ENCODE measurements around the gene KRTAP4-8.

DNA sequence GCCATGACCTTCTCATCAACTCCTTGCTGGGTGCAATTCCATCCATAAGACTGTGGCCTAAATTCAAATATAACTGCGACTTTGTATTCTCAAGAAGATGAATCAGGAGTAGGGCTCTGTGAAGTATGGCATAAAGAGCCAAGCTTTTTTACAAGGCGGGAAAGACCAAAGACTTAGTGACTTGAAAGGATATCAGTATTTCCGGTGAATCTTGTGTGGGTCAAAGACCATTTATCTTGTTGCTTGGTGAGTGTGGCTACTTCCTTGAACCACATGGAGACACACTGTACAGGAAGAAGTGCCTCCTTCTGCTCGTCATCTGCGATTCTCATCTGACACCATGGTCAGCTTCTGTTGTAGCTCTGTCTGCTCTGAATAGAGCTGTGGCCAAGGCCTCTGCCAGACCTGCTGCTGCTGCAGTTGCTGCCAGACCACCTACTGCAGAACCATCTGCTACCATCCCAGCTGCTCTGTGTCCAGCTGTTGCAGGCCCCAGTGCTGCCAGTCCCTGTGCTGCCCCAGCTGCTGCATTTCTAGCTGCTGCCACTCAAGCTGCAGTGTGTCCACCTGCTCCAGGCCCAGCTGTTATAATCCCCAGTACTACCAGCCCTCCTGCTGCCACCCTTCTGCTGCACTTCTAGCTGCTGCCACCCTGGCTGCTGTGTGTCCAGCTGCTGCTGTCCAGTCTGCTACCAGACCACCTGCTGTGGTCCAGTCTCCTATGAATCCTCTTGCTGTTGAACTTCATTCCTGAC is 26.2 kb downstream of the KRTAP4-8 start:
- TF ChIP-seq, protein P1, sequence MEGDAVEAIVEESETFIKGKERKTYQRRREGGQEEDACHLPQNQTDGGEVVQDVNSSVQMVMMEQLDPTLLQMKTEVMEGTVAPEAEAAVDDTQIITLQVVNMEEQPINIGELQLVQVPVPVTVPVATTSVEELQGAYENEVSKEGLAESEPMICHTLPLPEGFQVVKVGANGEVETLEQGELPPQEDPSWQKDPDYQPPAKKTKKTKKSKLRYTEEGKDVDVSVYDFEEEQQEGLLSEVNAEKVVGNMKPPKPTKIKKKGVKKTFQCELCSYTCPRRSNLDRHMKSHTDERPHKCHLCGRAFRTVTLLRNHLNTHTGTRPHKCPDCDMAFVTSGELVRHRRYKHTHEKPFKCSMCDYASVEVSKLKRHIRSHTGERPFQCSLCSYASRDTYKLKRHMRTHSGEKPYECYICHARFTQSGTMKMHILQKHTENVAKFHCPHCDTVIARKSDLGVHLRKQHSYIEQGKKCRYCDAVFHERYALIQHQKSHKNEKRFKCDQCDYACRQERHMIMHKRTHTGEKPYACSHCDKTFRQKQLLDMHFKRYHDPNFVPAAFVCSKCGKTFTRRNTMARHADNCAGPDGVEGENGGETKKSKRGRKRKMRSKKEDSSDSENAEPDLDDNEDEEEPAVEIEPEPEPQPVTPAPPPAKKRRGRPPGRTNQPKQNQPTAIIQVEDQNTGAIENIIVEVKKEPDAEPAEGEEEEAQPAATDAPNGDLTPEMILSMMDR (IDR thresholded peaks at IDR 0.05), result no peak
- TF ChIP-seq EP300 (IDR thresholded peaks at IDR 0.05), result no peak

All from suprapubic skin (tissue), 3 donors.